ENCODE results near the gene ELFN1.
A peak's percentile ranks its signal among the peaks of the same experiment; 100 is the strongest.

Gene ELFN1

DNA sequence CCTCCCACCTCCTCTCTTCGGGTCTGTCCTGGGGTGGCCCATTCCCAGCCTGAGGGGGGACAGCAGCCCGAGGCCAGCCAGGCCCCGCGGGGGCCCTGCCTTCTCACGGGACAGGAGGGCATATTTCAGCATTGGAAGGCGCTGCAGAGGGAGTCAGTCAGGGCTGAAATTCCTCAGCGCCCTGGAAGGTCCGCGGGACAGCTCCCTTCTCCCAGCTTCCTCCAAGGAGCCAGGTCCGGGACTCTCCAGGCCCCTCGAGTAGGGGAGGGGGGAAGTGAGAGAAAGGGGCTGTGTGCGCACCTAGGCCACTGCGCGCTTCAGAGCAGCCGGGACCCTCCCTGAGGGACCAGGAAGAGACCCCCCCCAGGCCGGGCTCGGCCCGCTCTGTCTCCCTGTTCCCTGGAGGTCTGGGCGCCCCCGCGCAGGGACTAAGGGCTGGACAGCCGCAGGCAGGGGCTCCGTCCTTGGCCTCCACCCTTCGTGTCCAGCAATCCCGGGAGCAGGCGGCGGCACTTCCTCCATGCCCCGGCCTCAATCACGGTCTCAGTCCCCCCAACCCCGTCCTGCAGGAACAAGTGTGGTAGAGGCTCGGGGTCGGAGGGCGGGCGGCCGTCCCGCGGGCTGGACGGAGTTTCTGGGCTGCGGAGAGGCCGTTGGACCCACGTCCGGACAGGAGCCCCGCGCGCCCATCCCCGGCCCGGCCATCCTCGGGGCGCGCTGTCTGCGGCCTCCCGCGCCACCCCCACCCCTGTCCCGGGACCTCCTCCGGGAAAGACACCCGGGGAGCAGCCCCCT, 6.0 kb upstream of the ELFN1 start:
- DNase-seq (ENCODE audit: low read depth in 2 of 2): no peak

DNA sequence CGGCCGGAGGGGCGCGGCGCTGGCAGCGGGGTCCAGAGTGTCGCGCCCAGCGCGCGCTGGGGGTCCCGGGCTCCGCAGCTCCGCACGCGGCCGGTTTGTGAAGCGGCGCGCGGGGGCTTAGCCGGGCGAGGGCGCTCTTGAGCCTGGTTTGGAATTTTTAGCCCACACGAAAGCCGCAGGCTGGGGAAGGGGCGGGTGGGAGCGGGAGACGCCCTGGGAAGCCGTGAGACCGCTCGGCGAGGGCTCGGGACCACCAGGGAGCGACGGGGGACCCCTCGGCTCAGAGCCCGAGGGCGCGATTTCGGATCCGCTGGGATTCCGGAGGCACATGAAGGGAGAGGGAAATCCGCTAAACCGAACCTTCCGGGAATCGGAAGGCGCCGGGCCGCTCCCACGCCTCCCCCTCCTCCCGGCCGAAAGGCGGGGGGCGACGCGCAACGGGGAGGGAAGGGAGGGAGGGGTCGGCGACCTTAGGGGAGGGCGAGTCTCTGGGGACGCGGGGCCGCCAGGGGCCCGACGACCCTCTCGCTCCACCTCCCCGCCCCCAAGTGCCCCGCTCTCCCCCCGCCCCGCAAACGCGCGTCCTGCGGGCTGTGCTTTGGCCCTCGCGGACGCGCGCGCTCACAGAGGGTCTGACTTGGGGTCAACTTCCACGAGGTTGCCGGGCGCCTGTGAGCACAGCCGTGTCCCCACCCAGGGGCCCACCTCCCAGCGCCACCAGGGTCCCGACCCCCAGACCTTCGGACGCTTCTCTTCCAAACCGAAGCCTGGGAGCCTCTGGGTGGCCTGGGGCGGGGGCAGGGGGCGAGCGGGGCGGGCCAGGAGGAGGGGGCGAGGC, 5.1 kb upstream of the ELFN1 start:
- DNase-seq (ENCODE audit: low read depth in 2 of 2): peak; percentile 9 to 46

DNA sequence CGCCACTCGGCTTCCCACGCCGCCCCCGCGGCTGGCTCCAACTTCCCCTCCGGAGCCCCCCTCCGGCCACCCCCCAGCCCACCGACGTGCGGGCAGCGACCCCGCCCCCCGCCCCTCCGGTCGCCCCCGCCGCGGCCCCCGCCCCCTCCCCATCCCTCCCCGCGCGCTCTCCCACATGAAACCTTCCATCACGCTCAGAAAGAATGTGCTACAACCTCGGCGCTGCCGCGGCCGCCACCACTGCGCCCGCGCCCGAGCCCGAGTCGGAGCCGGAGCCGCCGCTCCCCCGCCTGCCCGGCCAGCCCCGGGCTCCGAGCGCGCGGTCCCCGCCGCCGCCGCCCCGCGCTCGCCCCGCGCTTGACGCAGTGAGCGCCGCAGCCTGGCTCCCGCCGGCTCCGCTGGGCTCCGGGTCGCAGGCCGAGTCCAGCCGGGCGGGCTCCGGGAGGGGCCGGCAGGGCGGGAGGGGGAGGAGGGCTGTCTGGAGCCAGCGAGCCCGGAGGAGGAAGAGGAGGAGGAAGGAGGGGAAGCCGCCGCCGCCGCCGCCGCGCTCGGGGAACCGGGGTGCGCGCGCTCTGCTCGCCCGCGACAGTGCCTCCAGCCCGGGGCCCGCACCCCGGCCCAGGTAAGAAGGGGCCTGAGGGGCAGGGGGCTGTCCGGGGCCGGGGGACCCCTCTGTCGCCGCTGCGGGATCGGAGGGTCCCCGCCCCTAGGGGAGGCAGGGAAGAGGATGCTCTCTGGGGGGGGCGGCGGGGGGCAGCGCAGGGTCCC, 4.3 kb upstream of the ELFN1 start:
- no peak for DNase-seq (ENCODE audit: low read depth in 2 of 2)

DNA sequence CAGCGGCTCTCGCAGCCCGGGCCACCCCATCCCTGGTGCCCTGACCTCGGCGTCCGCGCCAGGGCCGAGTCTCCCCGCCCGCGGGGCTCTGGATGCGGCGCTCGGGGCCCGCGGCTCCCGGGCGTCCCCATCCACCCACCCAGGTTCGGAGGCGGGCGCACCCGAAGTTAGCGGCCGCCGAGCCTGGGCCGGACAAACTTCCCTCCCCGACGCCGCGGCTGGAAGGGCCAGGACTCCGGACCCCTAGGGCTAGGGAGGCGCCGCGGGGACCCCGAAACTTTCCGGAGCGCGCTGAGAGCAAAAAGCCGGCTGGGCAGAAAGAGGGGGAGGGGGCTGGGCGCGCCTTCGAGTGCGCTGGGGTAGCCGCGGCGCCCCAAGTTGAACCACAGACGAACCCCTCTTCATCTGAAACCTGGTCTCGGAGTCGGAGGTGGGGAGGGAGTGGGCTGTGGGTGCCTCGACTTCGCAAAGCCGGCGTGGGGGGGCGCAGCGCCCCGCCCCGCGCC, 3.7 kb upstream of the ELFN1 start:
- no peak for DNase-seq (ENCODE audit: low read depth in 2 of 2)

DNA sequence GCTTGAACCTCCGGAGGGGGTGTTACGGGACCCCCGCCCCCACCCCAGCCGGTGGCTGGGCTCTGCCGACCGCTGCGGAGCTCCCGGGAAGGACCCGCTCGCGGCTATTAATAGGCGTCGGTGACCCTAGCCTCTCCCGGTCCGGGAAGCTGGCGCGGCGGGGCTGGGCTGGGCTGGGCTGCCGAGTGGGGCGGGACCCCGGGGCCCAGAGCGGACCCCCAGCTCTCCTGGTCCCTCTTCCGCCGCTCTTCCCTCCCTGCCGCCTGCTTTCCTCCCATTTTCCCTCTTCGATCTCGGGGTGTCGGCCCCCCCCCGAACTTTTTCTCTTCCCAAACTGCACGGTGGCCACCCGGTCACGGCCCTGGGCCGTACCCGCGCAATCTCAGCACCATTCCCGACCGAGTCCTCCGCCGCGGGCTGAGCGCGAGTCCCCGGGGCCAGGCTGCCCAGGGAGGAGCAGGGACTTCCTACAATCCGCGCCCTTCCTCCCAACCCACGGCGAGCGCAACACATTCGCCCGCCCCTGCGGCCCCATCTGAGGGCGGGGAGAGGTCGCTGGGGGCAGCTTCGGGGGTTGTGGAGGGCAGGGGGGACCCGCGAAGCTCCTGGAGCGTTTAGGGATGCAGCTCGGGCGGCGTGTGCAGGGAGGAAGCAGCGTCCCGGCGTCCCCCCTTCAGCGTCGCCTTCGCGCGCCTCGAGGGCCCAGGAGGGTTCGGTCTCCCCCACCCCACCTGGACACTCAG, 3.1 kb upstream of the ELFN1 start:
- no peak for DNase-seq (ENCODE audit: low read depth in 2 of 2)

DNA sequence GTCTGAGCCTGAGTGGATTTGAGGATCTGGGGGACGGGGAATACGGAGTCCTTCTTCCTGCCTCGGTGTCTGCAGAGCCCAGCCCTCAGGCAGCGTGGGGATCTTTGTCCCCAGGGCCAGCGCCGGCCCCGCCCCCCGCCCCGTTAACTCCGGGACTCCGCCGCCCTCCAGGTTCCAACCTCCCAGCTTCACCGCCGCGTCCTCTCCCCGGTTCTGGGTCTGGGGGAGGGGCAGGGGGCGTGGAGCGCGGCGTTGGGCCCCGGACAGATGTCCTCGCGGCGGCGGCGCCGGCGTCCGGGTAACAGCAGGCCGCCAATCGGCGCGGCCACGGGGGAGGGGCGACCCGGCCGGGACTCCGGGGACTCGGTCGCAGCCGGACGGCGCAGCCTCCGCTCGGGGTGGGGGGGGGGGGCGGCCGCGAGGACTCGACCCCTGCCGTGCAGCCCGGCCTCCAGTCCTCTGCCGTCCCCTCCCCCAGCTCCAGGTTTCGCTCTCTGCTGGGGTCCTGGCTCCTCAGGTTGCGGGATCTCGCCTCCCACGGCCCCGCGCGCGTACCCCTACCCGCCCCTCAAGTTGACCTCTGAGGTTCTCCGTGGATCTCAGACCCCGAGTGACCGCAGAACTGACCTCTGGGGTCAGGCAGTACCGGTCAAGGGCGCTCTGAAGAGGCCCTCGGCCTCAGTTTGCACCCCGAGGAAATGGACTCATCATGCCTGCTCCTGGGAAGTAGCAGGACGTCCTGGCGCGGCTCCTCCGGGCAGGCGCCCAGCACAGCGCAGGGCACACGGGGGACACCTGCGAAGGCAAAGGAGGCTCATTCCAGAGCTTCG, 2.3 kb upstream of the ELFN1 start:
- no peak for DNase-seq (ENCODE audit: low read depth in 2 of 2)

DNA sequence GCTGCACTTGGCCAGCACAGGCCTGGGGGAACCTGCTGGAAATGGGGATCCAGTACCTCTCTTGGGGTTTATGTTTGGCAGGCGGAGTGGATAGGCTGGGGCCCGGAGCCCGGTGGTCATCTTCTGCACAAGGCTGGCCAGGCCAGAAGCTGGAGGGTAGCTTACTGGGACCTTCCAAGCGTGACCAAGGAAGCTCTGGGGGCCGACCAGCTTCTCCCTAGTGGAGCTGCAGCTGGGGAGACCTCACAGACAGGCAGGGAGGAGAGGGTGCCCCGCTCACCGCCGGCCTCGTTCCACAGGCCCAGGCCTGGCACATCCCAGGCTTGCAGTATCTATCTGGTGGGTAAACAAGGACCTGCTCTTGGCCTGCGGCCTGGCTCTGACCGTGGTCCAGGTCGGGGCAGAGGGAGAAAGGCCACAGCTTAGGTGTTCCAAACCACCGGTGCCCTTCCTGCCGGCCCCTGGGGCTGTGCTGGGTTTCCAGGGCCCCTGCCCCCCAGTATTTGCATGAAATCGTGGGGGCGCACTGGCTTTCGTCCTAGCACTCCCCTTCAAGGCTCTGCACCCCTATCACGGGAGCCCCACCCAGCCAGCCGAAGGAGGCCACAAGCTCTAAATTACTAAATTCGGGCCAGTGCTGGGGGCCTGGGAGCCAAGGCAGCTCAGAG, 1.5 kb upstream of the ELFN1 start:
- no peak for DNase-seq (ENCODE audit: low read depth in 2 of 2)

DNA sequence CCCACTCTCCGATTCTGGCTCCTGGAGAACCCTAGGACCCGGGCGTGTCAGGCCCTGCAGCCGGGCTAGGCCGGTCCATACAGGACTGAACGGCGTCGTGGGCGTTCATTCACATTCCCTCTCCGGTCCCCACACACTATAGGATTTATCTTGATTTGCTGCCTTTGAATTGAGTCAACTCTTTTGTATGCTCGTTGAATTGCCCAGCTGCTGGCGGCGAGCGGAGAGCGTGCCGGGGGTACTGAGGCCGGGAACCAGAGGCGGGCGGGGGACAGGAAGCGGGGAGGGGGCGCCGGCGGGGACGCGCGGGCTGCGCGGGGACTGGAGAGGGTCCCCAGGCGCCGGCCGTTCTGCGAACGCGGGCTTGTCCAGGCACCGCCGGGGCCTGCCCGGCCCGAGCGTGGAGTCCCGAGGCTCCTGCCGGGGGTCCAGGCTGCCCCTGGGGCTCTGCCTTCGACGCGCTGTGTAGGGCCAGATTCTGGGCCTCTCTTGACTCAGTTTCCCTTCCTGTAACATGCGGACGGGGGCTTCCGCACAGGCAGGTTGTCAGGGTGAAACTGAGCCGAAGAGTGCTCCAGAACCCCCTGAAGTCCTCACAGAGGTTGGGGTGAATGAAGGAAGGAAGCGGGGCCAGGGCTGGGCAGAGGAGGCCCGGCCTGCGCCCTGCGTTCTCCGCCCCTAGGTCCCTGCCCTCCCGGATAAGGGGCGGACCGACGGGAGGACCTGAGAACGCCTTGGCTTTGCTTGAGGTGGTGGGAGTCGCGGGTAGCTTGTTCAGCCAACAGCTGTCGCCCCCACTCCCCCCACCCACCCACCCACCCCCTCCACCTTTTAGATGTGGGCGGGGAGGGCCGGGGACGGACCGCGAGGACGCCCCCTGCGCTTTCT, 769 bp upstream of the ELFN1 start:
- DNase-seq (ENCODE audit: low read depth in 2 of 2): no peak

DNA sequence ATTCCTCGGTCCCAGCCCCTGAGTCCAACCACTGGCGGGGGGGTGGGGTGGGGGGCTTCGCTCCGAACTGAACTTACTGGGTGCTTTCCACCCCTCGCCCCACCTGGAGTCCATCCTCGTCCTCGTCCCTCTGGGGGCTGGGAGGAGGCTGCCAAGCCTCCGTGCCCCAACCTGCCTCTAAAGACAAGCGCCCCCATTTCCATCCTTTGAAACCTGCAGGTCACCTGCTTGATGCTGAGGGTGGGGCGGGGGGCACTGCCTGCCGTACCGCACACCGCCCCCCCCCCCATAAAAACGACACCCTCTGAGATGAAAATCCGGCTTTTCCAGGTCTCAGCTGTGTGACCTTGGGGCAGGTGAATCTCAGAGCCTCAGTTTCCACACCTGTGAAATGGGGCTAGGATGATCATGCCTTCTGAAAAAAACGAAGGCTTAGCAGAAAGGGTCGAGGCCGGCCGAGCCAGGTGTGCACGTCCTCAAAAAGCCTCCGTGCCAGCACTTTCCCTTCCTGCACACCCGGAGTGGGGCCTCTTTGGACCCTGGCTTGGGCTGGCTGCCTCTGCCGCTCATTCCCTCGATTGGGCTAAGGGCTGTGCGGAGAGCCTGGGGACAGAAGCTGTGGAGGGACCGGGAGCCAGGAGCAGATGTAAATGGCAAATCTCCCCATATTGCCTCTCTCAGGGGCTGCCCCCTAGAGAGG, 967 bp downstream of the ELFN1 start:
- no peak for DNase-seq (ENCODE audit: low read depth in 2 of 2)

DNA sequence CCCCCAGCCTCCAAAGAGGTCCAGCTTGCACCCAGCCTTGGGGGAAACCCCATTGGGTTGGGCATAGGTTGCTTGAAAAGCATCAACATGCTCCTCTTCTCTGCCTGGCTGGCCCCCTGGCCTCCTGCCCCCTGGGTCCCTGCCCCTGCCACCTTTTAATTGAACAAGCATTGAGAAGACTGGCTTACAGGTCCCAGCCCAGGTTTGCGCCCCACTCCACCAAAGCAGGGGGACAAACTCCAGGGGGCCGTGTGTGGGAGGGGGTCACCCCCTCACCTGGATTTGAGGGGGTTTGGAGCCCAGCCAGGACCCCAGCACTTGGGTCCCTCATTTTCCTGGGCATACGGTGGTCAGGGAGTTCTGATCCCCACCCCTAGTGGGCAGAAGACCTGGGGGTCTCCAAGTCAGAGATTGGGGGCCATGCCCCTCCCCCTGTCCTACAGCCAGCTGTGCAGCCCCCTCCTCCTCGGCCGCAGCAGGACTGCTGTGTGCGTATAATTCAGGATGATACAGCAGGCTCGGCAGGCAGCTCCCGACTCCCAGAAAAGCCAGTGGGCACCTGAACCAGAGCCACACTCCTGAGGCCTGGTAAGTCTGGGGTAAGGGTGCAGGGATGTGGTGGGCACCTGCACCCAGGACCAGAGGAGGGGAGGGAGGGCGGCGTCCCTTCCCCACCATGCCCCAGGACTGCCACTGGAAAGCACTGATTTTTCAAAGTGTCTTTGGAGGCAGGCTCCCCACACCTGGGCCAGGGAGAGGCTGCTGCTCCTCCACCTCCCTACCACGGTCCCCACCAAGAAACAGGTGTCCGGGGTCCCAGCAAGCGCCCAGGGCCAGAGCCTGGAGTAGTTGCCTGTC, 1.7 kb downstream of the ELFN1 start:
- no peak for DNase-seq (ENCODE audit: low read depth in 2 of 2)

DNA sequence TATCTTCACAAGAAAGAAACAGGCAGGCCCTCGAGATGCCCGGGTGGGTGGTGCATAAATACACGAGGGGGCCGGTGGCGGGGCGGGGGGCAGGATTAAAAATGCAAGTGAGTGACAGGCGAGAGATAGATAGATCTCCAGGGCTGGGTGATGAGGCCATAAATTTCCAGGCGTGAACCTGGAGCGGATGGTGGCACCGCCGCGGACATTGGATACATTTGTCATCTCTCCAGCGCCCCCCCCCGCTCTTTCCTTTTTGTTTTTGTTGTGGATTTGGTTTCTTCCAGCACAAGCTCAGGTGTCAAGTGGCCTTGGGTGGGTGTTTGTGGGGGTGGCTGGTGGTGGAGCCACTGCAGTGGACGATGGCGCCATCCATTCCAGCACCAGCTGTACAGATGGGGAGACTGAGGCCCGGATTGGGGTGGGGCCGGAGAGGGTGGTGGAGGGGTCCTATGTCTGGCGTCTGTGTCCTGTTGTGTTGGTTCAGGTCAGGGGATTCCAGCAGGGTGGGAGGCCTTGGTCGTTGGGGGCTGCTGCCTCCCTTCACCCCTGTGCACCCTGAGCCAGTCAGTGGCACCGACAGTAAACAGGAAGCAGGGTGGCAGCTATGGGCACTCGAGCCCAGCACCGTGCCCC, 2.9 kb downstream of the ELFN1 start:
- DNase-seq (ENCODE audit: low read depth in 2 of 2): no peak

DNA sequence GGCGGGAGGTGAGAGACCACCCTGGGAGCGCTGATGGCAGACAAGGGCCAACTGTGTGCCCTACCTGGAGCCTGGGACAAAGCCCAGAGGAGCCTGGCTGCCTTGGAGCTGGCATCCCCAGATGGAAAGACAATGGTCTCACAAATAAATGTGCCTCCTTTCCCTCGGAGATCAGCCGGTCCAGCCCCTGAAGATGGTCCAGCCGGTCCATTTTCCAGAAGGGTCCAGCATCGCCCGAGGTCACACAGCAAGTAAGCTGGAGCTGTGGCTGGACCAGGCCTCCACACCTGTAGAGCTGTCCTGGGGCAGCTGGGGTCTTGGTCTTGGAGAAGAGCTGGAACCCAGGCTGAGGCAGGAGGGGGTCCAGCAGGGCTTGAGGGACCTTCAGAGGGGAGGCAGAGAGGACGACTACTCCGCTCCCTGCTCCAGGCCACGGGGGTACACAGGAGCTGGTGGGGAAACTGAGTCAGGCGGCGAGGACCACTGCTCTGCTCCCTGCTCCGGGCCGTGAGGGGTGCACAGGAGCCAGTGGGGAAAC, 3.6 kb downstream of the ELFN1 start:
- no peak for DNase-seq (ENCODE audit: low read depth in 2 of 2)

DNA sequence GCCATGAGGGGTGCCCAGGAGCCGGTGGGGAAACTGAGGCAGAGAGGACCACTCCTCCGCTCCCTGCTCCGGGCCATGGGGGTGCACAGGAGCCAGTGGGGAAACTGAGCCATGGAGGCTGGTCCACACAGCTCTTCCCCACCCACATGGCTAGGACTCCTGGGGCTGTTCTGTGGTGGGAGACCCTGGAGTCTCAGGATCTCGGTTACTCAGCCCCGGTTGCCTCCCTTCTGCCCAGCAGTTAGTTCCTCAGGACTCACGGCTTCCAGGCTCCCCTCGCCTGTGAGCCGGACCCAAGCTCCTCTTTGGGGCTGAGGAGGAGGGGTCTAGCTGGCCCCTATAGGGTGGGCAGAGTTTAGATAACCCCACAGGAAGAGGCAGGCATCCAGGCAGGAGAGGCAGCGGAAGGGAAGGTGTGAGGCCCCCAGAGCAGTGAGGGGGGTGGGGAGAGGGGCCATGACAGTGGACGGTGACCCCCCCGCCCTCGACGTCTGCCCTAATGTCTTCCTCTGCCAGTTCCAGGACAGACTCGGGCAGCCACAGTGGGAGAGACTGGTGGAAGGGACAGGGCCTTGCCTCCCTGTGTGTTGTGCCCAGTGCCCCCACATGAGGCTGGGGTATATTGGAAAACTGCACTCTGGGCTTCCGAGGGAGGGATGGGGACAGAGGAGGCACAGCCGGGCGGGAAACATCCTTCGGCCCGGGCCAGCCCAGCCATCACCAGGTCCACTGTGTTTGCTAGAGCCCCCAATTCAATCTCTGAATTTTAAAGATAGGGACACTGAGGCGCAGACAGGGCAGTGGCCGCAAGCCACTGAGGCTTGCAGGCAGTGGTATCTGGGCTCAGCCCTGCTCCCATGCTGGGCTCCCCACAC, 4.3 kb downstream of the ELFN1 start:
- no peak for DNase-seq (ENCODE audit: low read depth in 2 of 2)

DNA sequence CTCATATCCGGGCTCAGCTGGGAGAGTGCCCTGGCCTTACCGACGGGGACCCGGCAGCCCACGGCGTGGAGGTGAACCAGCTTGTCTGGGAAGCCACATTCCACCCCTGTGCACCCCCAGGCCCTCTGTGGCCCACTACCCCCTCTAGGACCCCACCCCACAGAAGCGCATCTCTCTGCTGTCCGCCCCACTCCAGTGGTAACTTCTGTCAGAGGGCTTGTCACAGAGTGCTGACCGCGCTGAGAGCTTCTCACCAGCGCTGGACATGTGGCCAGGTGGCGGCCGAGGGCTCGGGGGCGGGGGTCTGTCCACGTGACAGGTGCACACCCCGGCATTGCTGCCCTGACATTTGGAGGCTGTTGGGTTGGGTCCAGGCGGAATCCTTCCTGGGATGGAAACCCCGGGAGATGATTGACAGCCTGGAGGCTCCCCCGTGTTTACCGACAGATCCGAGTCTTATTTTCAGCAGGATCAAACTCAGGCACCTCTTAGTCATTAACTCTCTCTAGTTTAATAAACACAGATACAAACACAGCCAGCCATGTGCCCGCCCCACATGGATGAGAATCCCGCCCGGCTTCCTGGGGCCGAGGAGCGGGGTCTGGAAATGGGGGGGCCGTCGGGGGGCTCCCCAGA, 5.1 kb downstream of the ELFN1 start:
- no peak for DNase-seq (ENCODE audit: low read depth in 2 of 2)
